ENCODE measurements around the gene MCTP1.

MCTP1 gene

GRCh38 chr5:94782383-94782782 is 502.5 kb downstream of the MCTP1 start:
- TF ChIP-seq EZH2phosphoT487 (IDR thresholded peaks at IDR 0.05; ENCODE audit: low read length) = no peak
- TF ChIP-seq CTCF (IDR thresholded peaks at IDR 0.05; ENCODE audit: low read length) = no peak
- no peak for TF ChIP-seq EZH2 (optimal IDR thresholded peaks at IDR 0.05; ENCODE audit: low read depth, low read length)

GRCh38 chr5:94779684-94780083 is 505.2 kb downstream of the MCTP1 start:
- Histone ChIP-seq H3K79me2 (ENCODE audit: low read length) (no peaks in the 10 kb centered on the region), H4K20me1 (ENCODE audit: insufficient read depth, low read length) (no peaks in the 10 kb centered on the region), H3K4me2 (ENCODE audit: low read depth, low read length) (no peak overlapping the region), H3K9ac (ENCODE audit: low read length) (no peak overlapping the region), H3K4me3 (ENCODE audit: low read length) (no peak overlapping the region), H2AFZ (ENCODE audit: low read length) (no peak overlapping the region), H3K27me3 (replicated peaks; ENCODE audit: insufficient read depth, low read length) (no peaks in the 10 kb centered on the region), H3K4me1 (ENCODE audit: low read length) (no peaks in the 10 kb centered on the region), H3F3A (ENCODE audit: insufficient read depth, low read length) (no peaks in the 10 kb centered on the region), H3K9me2 (replicated peaks; ENCODE audit: insufficient read depth, low read length) (no peaks in the 10 kb centered on the region), H3K9me3 (replicated peaks; ENCODE audit: insufficient read depth, low read length) (no peaks in the 10 kb centered on the region), H3K27ac (ENCODE audit: low read length) (no peak overlapping the region), H3K36me3 (replicated peaks; ENCODE audit: insufficient read depth, low read length) (no peaks in the 10 kb centered on the region)
- no peak for TF ChIP-seq CTCF (IDR thresholded peaks at IDR 0.05; ENCODE audit: low read length)
- no peak for DNase-seq

More at GRCh38 chr5:94782383-94782782, 502.5 kb downstream of the MCTP1 start:
- Histone ChIP-seq H3K9ac (ENCODE audit: low read length) (no peak overlapping the region), H3K4me2 (ENCODE audit: low read depth, low read length) (no peak overlapping the region), H3K27ac (ENCODE audit: low read length) (no peak overlapping the region), H2AFZ (ENCODE audit: low read length) (no peak overlapping the region), H3K36me3 (replicated peaks; ENCODE audit: insufficient read depth, low read length) (no peaks in the 10 kb centered on the region), H3K4me1 (ENCODE audit: low read length) (no peaks in the 10 kb centered on the region), H3K9me2 (replicated peaks; ENCODE audit: insufficient read depth, low read length) (no peaks in the 10 kb centered on the region), H3K79me2 (ENCODE audit: low read length) (no peaks in the 10 kb centered on the region), H3K4me3 (ENCODE audit: low read length) (no peak overlapping the region), H3F3A (ENCODE audit: insufficient read depth, low read length) (no peaks in the 10 kb centered on the region), H3K27me3 (replicated peaks; ENCODE audit: insufficient read depth, low read length) (no peaks in the 10 kb centered on the region), H3K9me3 (replicated peaks; ENCODE audit: insufficient read depth, low read length) (no peaks in the 10 kb centered on the region), H4K20me1 (ENCODE audit: insufficient read depth, low read length) (no peaks in the 10 kb centered on the region)
- DNase-seq = no peak

- no peaks in the 10 kb centered on the region for H4K20me1 ChIP-seq (ENCODE audit: insufficient read depth, low read length)
- H3K27me3 ChIP-seq (replicated peaks; ENCODE audit: insufficient read depth, low read length) = no peaks in the 10 kb centered on the region
- no peaks in the 10 kb centered on the region for H3K36me3 ChIP-seq (replicated peaks; ENCODE audit: insufficient read depth, low read length)
- H3K9me3 ChIP-seq (replicated peaks; ENCODE audit: insufficient read depth, low read length) = no peaks in the 10 kb centered on the region
- no peak for DNase-seq
- no peak overlapping the region for H3K9ac ChIP-seq (ENCODE audit: low read length)
- H2AFZ ChIP-seq (ENCODE audit: low read length) = no peak overlapping the region
- no peaks in the 10 kb centered on the region for H3K9me2 ChIP-seq (replicated peaks; ENCODE audit: insufficient read depth, low read length)
- no peaks in the 10 kb centered on the region for H3K79me2 ChIP-seq (ENCODE audit: low read length)
- no peak for TF ChIP-seq EZH2phosphoT487 (IDR thresholded peaks at IDR 0.05; ENCODE audit: low read length)
- H3K4me1 ChIP-seq (ENCODE audit: low read length) = no peaks in the 10 kb centered on the region
- no peak overlapping the region for H3K4me3 ChIP-seq (ENCODE audit: low read length)
- H3F3A ChIP-seq (ENCODE audit: insufficient read depth, low read length) = no peaks in the 10 kb centered on the region
- no peak overlapping the region for H3K27ac ChIP-seq (ENCODE audit: low read length)
- no peak overlapping the region for H3K4me2 ChIP-seq (ENCODE audit: low read depth, low read length)
These were observed 506.2 kb downstream of the MCTP1 start for GRCh38 chr5:94778732-94779131.

- H3K27ac ChIP-seq (ENCODE audit: low read length) = no peak overlapping the region
- H3K27me3 ChIP-seq (replicated peaks; ENCODE audit: insufficient read depth, low read length) = no peaks in the 10 kb centered on the region
- H2AFZ ChIP-seq (ENCODE audit: low read length) = no peak overlapping the region
- H3K36me3 ChIP-seq (replicated peaks; ENCODE audit: insufficient read depth, low read length) = no peaks in the 10 kb centered on the region
- TF ChIP-seq CTCF (IDR thresholded peaks at IDR 0.05; ENCODE audit: low read length) (no peak), EZH2phosphoT487 (IDR thresholded peaks at IDR 0.05; ENCODE audit: low read length) (no peak), EZH2 (optimal IDR thresholded peaks at IDR 0.05; ENCODE audit: low read depth, low read length) (no peak)
- no peaks in the 10 kb centered on the region for H3K9me3 ChIP-seq (replicated peaks; ENCODE audit: insufficient read depth, low read length)
- no peak for DNase-seq
- H3K79me2 ChIP-seq (ENCODE audit: low read length) = no peaks in the 10 kb centered on the region
- H3K4me3 ChIP-seq (ENCODE audit: low read length) = no peak overlapping the region
- no peaks in the 10 kb centered on the region for H4K20me1 ChIP-seq (ENCODE audit: insufficient read depth, low read length)
- H3K4me1 ChIP-seq (ENCODE audit: low read length) = no peaks in the 10 kb centered on the region
- H3K4me2 ChIP-seq (ENCODE audit: low read depth, low read length) = no peak overlapping the region
- H3K9ac ChIP-seq (ENCODE audit: low read length) = no peak overlapping the region
- no peaks in the 10 kb centered on the region for H3K9me2 ChIP-seq (replicated peaks; ENCODE audit: insufficient read depth, low read length)
- H3F3A ChIP-seq (ENCODE audit: insufficient read depth, low read length) = no peaks in the 10 kb centered on the region
These were observed 506.6 kb downstream of the MCTP1 start for GRCh38 chr5:94778299-94778698.

All from MM.1S (cell line).